T follicular helper cell (primary cell): Measurements from ENCODE around the gene ATIC.

Experiments used
- DNase-seq: peaks from one replicate; pipeline ENCODE4 v3.0.0-alpha.2; 2020; ENCODE audit warnings: low read depth

The ATIC gene

DNA sequence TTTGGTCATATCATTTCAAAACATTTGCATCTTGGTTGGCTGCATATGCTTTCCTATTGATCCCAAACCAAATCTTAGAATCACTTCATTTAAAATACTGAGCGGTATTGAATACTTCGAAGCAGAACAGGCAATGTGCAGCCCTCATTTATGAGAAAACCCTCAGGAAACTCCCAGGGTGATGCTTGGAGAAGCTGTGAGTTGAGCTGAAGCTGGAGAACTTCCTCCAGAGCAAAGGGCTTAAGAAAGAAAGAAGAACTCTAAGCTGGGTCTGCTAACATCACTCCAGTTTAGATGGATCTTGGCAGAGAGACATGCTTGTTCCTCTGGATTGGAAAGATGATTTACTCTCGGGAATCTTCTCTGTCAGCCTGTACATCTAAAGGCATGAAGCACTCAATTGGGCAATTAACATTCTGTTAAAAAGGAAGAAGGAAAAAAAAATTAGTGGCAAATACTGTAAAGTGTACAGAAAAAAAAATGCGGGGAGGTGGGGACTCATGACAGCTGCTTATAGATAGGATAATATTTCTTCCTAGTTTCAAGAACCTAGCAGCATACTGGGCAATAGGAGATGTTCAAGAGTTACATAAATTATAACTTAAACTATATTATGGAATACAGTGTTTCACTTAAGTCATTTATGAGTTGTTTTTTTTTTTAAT, 49.5 kb downstream of the ATIC start:
- no peak for DNase-seq

DNA sequence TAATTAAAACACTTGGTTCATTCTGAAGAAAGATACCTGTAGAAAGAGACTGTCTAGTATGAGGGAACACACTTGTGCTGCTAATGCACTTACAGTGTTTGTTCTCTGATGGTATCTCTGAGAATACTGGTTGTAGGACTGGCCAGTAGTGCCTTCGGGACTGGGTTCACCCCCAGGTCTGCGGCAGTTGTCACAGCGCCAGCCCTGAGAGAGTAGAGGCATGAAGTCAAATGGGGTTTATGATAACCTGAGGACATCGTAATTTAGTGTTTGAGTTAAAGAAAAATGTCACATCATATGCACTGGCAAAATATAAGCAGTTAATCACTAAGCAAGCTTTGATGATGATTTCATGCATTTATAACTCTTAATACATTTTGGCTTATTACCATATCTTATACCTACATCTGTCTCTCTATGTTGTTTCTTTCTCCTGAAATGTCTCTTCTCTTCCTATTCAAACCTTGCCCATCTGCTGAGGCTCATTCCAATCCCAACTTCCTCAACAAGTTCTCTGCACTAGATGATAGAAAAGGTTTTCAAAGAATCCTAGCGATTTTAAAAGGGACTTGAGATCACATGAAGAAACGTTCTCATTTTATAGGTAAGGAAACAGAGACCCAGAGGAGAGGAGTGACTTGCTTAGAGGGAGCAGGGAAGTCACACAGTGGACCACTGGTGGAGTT, 50.2 kb downstream of the ATIC start:
- DNase-seq: no peak

DNA sequence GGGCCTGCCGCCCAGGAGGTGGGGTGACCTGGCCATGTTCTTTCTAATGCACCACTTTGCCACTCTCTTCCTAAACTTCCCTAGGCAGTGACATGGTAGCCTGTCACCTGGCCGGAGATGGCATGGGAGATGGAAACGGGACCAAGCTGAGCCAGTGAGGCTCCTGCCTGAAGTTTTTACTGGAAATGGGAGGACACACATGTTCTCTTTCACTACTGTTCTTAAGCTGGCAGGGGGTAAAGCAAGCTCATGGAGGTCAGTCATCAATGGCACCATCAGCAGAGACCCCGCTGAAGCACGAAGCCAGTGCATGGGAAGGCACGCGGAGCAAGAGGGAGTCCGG, 50.7 kb downstream of the ATIC start:
- no peak for DNase-seq

DNA sequence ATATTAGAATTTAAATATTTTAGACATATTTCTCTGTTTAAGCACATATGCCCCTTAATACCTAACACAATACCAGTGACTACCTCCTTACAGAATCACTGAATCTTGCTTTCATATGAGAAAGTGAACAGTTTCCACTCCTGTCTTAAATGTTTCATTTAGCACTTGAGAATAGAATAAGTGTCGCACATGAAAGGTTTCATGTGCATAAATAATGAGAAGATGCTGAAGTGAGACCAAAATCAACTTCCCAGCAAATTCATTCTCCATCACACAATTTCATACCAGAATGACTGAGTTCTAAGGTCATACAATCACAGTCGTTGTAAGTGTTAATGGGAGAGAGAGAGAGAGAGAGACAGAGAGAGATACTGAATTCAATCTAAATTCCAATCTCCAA, 51.2 kb downstream of the ATIC start:
- no peak for DNase-seq

DNA sequence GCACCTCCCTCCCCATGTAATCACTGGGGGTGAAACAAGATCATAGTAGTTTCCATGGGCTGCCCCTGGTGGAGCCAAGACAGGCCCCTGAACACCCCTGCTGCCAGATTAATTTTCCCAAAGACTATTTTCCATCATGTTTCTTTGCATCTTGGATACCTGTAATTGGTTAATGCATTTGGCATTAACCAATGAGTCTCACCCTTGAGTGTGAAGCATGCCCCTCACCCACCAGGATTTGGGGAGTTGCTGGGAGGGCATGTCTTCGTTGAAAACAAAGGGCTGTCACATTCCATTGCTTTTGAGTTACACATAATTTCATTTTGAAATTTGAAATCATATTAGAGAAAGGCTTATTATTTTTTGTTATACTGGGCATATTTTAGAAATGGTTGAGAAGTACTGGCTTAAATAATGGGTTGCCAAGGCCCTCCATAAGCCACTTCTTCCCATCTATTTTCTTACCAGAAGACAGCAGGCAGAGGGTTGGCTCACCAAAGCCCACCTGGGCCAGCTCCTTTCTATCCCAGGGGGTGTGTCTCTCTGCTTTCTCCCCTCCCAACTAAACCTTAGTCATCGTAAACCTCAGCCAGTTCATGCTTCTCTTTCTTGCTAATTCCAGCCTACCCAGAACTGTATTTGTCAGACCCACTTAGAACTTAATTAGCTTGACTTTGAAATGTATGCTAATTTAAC, 51.8 kb downstream of the ATIC start:
- no peak for DNase-seq

DNA sequence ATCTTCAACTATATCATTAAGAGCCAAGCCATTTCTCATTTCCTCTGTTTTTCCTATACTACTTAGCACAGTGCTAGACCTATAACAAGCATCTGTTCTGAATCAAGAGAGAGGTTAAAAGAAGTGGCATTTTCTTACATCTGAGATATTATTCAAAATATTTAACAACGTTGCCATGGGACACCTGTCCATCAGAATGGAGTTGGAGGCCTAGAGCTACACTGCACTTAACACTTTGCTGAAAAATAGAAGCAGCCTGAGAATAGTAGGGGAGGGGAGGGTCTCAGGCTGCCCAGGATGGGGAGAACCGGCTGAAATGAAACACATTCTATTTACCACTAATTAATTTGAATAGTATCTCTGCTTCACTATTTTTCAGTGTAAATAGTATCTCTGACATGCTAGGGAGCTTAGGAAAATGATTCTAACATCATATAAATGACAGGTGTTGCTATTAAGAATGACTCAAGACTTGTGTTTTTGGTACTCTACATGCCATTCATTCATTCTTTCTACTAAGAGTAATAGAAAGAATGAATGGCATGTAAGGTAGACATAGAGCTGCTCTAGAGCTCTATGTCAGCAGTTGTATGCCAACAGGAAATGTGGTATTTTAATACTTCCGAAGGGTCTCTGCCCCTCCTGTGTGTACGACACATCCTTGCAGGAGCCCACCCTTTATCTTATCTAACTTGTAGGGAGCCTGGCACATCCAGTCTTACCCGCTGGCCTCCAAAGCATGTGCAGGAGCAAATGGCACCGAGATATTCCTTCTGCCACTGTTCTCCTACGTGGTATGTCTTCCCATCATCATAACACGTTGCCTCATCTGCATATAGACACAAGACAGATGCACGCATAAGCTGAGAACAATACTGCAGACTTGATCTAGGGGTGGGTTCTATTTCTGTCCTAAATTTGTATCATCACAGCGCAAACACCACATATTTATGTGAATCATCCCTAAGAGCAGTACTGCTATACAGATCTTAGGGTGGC, 52.6 kb downstream of the ATIC start:
- DNase-seq: no peak

DNA sequence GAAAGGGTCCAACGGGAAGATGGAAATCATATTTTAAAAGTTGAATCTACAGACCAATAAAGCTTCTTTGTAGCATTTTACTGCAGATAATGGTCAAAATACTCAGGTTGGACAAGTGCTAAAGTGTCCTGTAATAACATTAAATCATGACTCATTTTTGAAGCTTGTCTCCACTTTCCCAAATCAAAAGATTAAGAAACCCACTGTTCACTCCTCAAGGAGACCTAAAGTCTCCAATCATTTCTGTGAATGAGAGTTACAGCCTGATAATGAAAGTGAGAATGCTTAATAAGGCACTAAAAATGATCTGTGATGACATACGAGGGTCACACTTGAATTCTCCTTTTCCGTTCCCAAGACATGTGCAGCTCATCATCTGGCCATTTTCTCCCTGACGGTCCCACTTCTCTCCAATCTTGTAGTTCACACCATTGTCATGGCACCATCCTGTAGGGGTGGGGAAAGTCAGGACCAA, 53.4 kb downstream of the ATIC start:
- no peak for DNase-seq

DNA sequence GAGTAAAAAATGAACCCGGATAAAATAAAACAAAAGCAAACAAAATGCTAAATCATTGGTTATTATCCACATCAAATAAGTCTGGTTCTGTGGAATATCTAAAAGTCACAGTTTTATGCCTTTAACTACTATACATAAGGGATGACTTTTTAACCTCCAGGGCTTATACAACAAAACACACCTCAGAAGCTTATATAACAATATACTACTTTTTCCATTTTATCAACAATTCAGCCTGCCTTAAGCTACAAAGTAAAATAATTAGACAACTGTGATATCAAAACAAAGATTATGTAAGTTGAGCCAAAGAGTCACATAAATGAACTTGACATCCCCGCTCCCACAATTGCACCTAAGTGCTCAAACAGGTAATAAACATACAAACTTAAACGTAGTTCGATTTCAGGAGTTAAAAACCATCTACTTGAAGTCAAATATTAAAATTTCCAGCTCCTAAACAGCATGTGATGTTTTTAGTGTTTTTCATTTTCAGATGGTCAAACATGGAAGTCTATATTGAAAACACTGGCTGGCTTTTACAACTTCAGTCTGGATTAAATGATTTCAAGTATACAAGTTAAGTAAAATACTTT, 54.7 kb downstream of the ATIC start:
- no peak for DNase-seq

DNA sequence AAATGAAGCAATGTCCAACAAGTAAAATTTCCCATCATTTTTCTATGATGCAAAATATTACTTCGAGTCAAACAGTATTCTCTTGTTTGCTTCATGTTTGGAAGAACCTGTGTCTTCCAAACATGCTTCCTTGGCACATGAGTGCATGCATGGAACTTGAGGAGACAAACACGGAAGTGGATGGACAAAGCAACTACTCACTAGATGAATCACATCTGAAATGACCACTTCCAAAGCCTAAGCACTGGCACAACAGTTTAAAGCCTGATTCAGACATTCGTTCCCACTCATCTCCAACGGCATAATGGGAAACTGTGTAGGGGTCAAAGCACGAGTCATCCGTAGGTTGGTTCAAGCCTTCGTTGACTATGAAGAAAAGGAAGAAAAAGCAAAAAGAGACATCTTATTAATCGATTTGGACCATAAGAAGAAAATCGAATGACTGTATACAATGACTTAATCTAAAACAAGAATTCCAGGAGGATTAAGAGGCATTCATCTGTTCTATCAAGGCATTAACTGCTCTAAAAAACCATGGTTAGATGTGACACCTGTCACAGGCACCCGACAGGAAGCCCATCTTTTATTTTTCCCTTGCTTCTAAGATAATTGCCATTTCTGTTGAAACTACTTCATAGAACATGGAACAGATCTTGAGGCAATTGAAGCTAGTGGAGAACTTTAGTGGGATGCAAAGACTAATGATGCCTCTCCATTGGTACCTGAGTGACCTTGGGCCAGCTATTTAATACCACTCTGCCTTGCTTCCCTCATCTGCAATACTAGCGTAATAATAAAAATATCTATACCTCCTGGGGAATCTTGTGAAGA, 56.0 kb downstream of the ATIC start:
- DNase-seq: no peak

DNA sequence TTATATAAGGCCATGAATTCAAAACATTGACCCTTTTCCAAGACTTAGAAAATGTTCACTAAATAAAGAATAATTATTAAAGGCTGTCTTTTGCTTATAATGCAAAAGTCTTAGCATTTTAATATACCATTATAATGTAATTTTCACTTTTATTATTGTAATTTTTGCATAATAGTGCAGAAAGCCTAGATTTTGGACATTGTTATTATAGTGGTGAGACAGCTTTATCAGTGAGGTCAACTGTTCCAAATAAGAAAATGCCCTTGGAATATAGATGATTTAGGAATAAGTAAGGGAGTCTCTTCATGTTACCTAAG, 56.6 kb downstream of the ATIC start:
- no peak for DNase-seq

DNA sequence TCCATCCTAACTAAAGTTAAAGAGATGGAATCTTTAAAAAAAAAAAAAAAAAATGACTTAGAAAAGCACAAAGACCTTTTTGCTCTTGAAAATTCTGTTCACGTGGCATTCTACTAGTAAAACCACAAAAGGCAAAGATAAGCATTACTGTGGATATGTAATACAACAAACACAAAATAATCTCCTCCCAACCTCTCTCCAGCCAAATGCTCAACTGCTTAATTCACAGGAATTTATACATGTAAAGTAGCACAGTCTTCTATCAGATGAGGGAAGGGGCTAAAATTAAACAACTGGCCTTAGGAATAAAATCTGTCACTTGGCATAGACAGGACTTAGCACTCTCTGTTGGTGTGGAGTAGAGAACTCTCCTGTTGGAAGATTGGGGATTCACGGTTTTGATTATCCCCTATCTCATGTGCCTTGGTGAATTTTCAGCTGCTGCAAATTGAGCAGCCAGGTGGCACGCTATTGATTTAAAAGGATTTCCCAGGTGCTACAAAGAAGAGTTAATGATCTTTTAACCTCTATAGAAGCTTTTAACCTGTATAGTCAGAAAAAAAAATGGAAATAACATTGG, 57.4 kb downstream of the ATIC start:
- DNase-seq: no peak

DNA sequence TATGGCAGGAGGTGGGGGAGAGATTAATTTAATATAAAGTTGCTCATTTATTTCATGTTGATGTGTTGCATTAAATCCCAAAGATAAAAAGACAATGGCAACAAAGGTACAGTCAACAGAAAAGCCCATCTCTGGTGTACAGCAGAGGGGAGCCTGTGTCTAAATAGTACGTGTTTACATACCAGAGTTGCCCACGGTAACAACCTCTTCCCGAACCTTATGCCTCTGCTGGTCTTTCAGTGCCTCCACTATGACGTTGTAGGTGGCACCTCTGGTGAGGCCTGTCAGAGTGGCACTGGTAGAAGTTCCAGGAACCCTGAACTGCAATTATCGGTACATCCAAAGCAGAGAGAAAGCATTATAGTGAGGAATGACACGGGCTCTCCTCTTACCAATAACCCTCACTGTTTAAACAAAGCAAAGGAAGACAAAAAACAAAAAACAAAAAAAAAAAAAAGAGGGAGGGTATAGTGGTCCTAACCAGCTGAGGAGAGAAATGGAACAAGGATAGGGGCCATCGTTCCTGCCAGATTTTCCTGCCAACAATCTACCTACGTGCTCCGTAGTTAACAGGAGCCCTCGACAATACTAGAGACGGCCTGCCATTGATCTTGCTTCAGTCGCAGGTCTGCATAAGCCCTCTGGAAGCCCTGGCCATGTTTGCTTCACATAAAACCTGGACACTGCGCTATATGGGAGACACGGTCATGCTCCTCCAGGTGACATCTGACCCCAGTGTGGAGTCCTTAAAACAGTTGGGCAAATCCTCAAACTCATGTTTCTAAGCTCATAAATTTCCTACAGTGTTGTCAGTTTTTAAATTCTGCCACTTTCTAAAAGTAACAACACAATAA, 58.5 kb downstream of the ATIC start:
- DNase-seq: no peak

DNA sequence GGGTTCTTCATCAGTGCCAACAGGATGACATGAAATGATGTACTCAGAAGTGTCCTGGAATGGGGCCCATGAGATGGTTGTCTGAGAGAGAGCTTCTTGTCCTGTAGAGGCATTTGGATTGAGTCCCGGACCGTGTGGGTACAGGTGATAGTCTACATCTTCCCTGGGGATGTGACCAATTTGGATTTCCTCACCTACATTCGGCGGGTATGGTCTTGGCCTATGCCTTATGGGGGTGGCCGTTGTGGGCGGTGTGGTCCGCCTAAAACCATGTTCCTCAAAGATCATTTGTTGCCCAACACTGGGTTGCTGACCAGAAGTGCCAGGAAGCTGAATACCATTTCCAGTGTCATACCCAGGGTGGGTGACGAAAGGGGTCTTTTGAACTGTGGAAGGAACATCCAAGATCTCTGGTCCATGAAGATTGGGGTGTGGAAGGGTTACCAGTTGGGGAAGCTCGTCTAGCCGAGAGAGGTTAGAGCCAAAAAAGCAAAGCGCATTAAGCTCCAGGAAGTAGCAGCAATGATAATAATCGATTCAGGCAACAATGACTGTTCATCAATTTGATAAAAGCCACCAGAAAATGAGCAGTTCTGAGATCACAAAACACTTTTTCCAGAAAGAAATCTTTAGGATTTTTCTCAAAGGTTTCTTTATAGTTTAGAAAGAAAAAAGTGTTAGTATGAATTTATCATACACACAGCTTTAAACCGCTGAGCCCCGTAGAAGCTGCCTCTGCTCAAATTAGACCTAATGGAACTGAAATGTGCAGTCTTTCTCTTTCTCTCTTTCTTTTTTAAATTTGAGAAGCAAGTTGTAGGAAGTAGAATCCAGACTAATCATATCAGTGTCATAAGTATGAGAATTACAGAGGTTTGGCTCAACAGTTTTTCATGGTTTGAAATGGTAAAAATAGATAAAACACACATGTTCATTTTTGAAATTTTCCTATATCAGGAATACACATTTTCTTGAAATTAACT, 60.3 kb downstream of the ATIC start:
- no peak for DNase-seq

DNA sequence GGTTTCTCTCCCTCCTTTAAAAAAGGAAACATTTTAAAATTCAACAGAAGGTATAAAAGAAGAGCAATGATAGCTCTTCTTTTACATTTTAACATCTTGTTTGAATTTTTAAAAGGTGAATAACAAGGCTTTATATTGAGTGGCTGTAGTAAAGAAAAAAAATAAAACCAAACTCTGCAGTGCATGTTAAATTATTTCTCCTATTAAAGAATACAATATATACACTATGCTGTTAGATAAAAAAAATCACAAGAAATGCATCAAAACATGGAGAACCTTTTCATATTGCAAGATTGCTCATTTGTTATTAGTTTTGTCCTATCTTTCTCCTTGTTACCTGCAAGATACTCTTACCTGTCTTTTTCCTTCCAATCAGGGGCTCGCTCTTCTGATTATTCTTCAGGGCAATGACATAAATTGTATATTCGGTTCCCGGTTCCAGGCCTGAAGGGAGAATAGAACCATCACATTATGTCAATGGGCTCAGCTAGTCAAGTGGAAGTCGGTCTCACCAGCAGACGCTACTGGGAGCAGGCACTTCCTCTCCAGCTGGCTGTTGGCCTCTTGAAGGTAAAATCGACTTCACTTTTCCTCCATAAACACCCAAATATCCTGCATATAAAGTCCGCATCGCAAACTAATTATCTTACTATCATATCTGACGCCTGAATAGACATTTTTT, 61.2 kb downstream of the ATIC start:
- no peak for DNase-seq

DNA sequence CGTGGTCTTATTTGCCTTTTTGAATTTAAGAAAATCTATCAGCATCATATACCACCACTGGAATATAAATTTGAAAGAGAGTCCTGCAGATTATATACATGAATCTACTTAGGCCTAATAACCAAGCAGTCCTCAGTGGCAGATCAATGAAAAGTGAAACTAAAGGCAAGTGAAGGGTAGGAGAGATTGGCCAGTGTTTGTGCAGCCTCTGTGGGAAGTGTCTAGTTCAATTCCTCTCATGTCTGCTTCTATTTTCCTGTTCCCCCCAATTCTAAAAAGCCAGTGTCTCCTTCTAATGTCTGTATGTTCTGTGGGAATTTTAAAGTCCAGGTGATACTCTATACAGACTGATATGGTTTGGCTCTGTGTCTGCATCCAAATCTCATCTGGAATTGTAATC, 62.1 kb downstream of the ATIC start:
- DNase-seq: no peak

DNA sequence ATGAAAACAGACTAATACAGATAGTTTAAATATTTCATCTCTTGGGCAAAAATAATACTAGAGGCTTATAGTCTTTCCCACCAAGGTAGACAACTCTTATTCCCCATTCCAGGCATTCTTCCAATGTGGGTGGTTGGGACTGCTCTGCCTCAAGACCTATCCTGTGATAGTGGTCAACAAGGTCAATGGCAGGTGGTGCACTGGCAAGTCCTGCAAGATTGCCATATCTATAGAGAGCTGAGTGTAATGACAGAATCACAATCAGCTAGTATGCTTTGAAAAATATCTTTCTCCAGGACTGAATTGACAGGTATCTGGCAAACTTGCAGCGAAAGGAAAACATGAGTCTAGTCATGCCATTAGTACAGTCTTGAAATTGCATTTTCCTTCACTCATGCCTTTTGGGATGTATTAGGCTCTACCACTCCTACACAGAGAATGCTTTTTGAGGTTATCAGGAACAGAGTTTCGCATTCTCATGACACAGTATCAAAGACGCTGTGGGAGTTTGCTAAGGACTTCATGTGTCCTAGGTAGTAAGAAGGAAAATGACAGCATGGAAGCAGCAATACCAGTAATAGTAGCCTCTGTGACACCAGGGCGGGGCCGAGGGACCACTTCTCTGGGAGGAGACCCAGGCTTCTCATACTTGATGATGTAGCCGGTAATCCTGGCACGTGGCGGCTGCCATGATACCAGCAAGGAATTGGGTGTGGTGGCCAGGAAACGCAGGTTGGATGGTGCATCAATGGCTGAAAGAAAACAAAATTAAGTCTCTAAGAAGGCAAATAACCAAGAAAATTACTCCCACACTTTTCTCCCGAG, 63.0 kb downstream of the ATIC start:
- DNase-seq: no peak

DNA sequence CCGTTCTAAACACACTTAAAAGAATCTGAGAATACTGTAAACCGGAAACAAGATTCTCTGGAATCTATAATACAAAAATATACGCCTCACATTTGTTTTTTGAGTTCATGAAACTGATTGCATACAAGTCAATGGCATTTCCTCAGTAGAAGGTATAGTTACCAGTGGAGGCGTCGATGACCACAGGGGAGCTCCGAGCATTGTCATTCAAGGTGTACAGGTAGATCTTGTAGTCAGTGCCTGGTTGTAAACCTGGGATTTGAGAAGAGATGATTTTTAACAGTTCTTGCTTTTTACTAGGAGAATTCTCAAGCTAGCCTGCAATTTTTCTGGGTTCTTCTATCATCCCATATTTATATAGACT, 63.6 kb downstream of the ATIC start:
- DNase-seq: no peak
